Measurements from ENCODE around the gene UTF1. TPM values are rescaled to one million over a fixed set of nuclear protein-coding genes. Genes with fewer than 3 reads are reported as not detected.

The UTF1 gene
- total and polyA plus RNA-seq, 2 of the 8 experiments (the other 6 are each of a cell fraction or from before 2014, with no cell fraction given), result 0.47 to 21.8 TPM

DNA sequence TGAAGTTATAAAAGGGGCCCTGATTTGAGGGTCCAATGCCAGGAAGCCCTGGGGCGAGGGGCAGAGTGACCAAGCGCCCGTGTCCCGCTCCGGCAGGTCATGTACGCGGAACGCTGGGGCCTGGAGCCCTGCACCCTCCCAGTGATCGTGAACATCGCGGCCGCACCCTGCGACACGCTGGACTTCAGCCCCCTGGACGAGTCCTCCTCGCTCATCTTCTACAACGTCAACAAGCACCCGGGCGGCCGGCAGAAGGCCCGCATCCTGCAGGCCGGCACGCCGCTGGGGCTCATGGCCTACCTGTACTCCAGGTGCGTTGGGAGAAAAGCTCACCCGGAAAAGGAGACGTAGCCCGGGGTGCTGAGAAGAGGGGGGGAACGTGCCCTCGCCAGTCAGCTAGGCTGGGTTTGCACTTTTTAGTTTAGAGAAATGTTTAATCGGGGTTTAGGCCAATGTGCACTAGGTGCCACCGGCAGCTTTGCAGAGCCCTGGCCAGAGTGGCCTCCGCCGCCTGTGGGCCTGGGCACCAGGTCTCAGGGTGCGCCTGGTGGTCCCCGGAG, 22.9 kb upstream of the UTF1 start:
- no peak overlapping the region for H2AK5ac ChIP-seq (ENCODE audit: low read depth, low read length)
- WGBS, 2 experiments (ENCODE audit: extremely low coverage in 1 of 2, insufficient coverage in 1 of 2, insufficient read length in 1 of 2, insufficient replicate concordance in 2 of 2, low coverage in 1 of 2, low lambda C conversion rate in 2 of 2, missing lambda C conversion rate in 1 of 2), result 96% methylated on average over 26 of the region's 36 CpGs; no CpG with 5 or more reads in 1 of the 2 experiments
- no peak for FAIRE-seq
- TF ChIP-seq SIRT6 (IDR thresholded peaks at IDR 0.05; ENCODE audit: low read length), result no peak
- no peak for TF ChIP-seq JUN (IDR thresholded peaks at IDR 0.05; ENCODE audit: low read depth, low read length)
- no peak for TF ChIP-seq TEAD4 (IDR thresholded peaks at IDR 0.05; ENCODE audit: low read depth, low read length)
- TF ChIP-seq, protein P1, sequence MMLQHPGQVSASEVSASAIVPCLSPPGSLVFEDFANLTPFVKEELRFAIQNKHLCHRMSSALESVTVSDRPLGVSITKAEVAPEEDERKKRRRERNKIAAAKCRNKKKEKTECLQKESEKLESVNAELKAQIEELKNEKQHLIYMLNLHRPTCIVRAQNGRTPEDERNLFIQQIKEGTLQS (IDR thresholded peaks at IDR 0.05; ENCODE audit: insufficient read depth, low read depth, low read length), result no peak
- TF ChIP-seq CREB1 (IDR thresholded peaks at IDR 0.05), result no peak
- TF ChIP-seq KDM4A (IDR thresholded peaks at IDR 0.05; ENCODE audit: low read depth, low read length, severe bottlenecking), result no peak
- TF ChIP-seq TCF12 (IDR thresholded peaks at IDR 0.05; ENCODE audit: low read depth, low read length), result no peak
- no peak for TF ChIP-seq EZH2 (IDR thresholded peaks at IDR 0.05; ENCODE audit: low read depth, low read length, severe bottlenecking)
- TF ChIP-seq, protein P2, sequence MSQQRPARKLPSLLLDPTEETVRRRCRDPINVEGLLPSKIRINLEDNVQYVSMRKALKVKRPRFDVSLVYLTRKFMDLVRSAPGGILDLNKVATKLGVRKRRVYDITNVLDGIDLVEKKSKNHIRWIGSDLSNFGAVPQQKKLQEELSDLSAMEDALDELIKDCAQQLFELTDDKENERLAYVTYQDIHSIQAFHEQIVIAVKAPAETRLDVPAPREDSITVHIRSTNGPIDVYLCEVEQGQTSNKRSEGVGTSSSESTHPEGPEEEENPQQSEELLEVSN (IDR thresholded peaks at IDR 0.05), result no peak
- TF ChIP-seq, protein P3, sequence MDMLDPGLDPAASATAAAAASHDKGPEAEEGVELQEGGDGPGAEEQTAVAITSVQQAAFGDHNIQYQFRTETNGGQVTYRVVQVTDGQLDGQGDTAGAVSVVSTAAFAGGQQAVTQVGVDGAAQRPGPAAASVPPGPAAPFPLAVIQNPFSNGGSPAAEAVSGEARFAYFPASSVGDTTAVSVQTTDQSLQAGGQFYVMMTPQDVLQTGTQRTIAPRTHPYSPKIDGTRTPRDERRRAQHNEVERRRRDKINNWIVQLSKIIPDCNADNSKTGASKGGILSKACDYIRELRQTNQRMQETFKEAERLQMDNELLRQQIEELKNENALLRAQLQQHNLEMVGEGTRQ (IDR thresholded peaks at IDR 0.05; ENCODE audit: low read length), result no peak
- TF ChIP-seq POLR2A (IDR thresholded peaks at IDR 0.05; ENCODE audit: control extremely low read depth in 1 of 2, low read depth in 2 of 2, low read length in 2 of 2), result no peak
- no peak for TF ChIP-seq KDM5A (IDR thresholded peaks at IDR 0.05; ENCODE audit: low read length)

More for the DNA sequence above, 22.9 kb upstream of the UTF1 start:
- no peak overlapping the region for H3K18ac ChIP-seq (ENCODE audit: extremely low read depth, low read length)
- CTCF ChIA-PET (ENCODE audit: partially characterized antibody), result interaction anchor here (0.7 to 2.6 kb wide), 4 partner anchors 10 to 307 kb away, joined by 3 to 8 read pairs (median 6); no protein-coding TSS in a partner anchor
- H3K9ac ChIP-seq (replicated peaks in 1 of 4; ENCODE audit: extremely low read depth in 1 of 4, low read depth in 3 of 4, low read length in 3 of 4), result no peak overlapping the region; a peak in 1 of 7 replicates
- H2BK120ac ChIP-seq (replicated peaks; ENCODE audit: low read depth, low read length), result no peak overlapping the region
- H3K4ac ChIP-seq (replicated peaks; ENCODE audit: insufficient read length, low read depth, low read length), result no peak overlapping the region
- H4K5ac ChIP-seq (ENCODE audit: insufficient read length, low read depth, low read length), result no peak overlapping the region
- no peaks in the 10 kb centered on the region for H3K4me1 ChIP-seq (replicated peaks in 1 of 4; ENCODE audit: control insufficient read depth in 3 of 4, insufficient read depth in 4 of 4, low read length in 3 of 4)
- no peak overlapping the region for H3K23ac ChIP-seq (ENCODE audit: insufficient read length)
- H4K91ac ChIP-seq (replicated peaks; ENCODE audit: insufficient read length, low read length), result no peak overlapping the region
- H2BK15ac ChIP-seq (ENCODE audit: low read length), result no peak overlapping the region
- no peak overlapping the region for H2BK5ac ChIP-seq (ENCODE audit: low read depth, low read length)
- no peaks in the 10 kb centered on the region for H3K79me2 ChIP-seq (ENCODE audit: control insufficient read depth in 1 of 2, insufficient read depth in 2 of 2, low read length in 2 of 2)
- no peak overlapping the region for H2BK12ac ChIP-seq (ENCODE audit: low read depth, low read length)
- H4K20me1 ChIP-seq (replicated peaks in 1 of 2; ENCODE audit: control insufficient read depth in 1 of 2, insufficient read depth in 2 of 2, low read length in 2 of 2), result peaks cover 2 to 11% of the 10 kb centered on the region in 2 experiments
- H2AFZ ChIP-seq (ENCODE audit: low read length), result no peak overlapping the region
- no peak overlapping the region for H2BK20ac ChIP-seq (ENCODE audit: low read length)
- peaks cover 0 to 6% (median 0%) of the 10 kb centered on the region in 4 experiments; a peak in 3 of 8 replicates for H3K36me3 ChIP-seq (ENCODE audit: control insufficient read depth in 2 of 4, insufficient read depth in 4 of 4, low read length in 3 of 4)
- H3K14ac ChIP-seq (ENCODE audit: insufficient read length), result no peak overlapping the region
- no peak overlapping the region for H3K27ac ChIP-seq (ENCODE audit: low read depth, low read length)
- H3K4me2 ChIP-seq (ENCODE audit: insufficient read depth in 1 of 2, low read depth in 2 of 2, low read length in 2 of 2), result no peak overlapping the region
- peaks cover 7% of the 10 kb centered on the region for H3K23me2 ChIP-seq (ENCODE audit: low read depth, low read length)
- H3K4me3 ChIP-seq (ENCODE audit: extremely low read depth in 1 of 4, insufficient read depth in 2 of 4, low read depth in 3 of 4, low read length in 4 of 4), result no peak overlapping the region
- POLR2A ChIA-PET (ENCODE audit: partially characterized antibody), result interaction anchor here (1.2 to 2.6 kb wide), 3 partner anchors 10 to 56 kb away, joined by 3 to 11 read pairs (median 4); no protein-coding TSS in a partner anchor
- no peak for DNase-seq (ENCODE audit: low read depth in 1 of 2, low spot score in 2 of 2)
- no peak overlapping the region for H3K56ac ChIP-seq (replicated peaks; ENCODE audit: insufficient read length, low read depth, low read length)
- H3K79me1 ChIP-seq (ENCODE audit: low read depth, low read length), result no peaks in the 10 kb centered on the region
- no peaks in the 10 kb centered on the region; a peak in 1 of 7 replicates for H3K27me3 ChIP-seq (replicated peaks in 1 of 4; ENCODE audit: control insufficient read depth in 3 of 4, extremely low read depth in 1 of 4, insufficient read depth in 3 of 4, low read length in 3 of 4)
- no peaks in the 10 kb centered on the region; a peak in 1 of 4 replicates for H3K9me3 ChIP-seq (ENCODE audit: insufficient read depth in 2 of 2, low read depth in 1 of 2, low read length in 1 of 2)
- H4K8ac ChIP-seq (ENCODE audit: extremely low read depth, insufficient read depth, low read length), result no peak overlapping the region
